Upper lobe of right lung (tissue), 1 donor: Measurements from ENCODE around the gene OR5B2. TPM values are rescaled to one million over a fixed set of nuclear protein-coding genes. Genes with fewer than 3 reads are reported as not detected.

Source experiments
- ATAC-seq: fragments of 200-7000 bp; cut with Tn5 transposase; one replicate; pipeline ENCODE4 v1.9.1; 2020; ENCODE audit warnings: mild to moderate bottlenecking, moderate library complexity
- DNase-seq: peaks from one replicate; pipeline ENCODE4 v3.0.0-alpha.2; 2020
- H3K27ac ChIP-seq: fragments of 200-600 bp; one replicate; pipeline ENCODE4 v1.8.0; 2022
- H3K27me3 ChIP-seq: fragments of 200-600 bp; one replicate; pipeline ENCODE4 v1.8.0; 2022; ENCODE audit warnings: mild to moderate bottlenecking
- H3K36me3 ChIP-seq: fragments of 200-600 bp; one replicate; pipeline ENCODE4 v1.8.0; 2022
- H3K4me1 ChIP-seq: fragments of 200-600 bp; one replicate; pipeline ENCODE4 v1.8.0; 2022
- H3K4me3 ChIP-seq: fragments of 200-600 bp; one replicate; pipeline ENCODE4 v1.8.0; 2022; ENCODE audit warnings: mild to moderate bottlenecking
- H3K9me3 ChIP-seq: fragments of 200-600 bp; one replicate; pipeline ENCODE4 v1.8.0; 2022
- CTCF ChIP-seq: fragments of 200-600 bp; IDR thresholded peaks from one replicate; pipeline ENCODE4 v1.8.0; 2022; ENCODE audit warnings: antibody characterized with exemption
- intact Hi-C: fragments of 100-400 bp; cut with DNase I; formaldehyde crosslinking; loops from one replicate; pipeline ENCODE4 v1.11.0; 2022
- total RNA-seq: library from RNA; stranded (reverse); fragmentation: NEBNext Ultra II Directional; extraction: Animal tissue kit (Norgen Biotek cat#: 25700); gene quantifications from one replicate; pipeline ENCODE4 v1.2.1, GENCODE V29; 2021
- donor health status: DM: no; HTN: yes; CAD: no; lungs with severe emphysema.

Gene OR5B2
- total RNA-seq, 1 donor from 2014 or later: not detected

DNA sequence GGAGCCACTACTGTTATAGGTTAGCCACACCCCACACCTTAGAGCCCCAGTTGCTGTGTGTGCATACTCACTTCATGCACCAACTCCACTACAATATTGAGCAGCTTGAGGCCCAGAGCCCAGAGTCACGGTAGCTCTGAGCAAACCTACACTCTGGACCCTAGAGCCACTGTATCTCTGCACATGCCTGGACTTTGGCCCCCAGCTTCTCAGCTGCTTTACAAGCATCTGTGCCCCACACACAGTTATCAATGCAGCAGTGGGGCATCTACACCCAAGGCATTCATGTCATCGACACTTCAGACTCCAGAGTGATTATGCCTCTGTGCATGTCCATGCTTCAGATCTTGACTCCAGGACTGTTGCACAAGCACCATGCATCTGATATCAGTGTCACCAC, 16.4 kb upstream of the OR5B2 start:
- ATAC-seq: no peak
- intact Hi-C loops: no loop called here
- no peak for TF ChIP-seq CTCF
- Histone ChIP-seq H3K4me1 (no peaks in the 10 kb centered on the region), H3K36me3 (no peaks in the 10 kb centered on the region), H3K4me3 (no peak overlapping the region), H3K27ac (no peak overlapping the region), H3K9me3 (no peaks in the 10 kb centered on the region), H3K27me3 (no peaks in the 10 kb centered on the region)
- no peak for DNase-seq

DNA sequence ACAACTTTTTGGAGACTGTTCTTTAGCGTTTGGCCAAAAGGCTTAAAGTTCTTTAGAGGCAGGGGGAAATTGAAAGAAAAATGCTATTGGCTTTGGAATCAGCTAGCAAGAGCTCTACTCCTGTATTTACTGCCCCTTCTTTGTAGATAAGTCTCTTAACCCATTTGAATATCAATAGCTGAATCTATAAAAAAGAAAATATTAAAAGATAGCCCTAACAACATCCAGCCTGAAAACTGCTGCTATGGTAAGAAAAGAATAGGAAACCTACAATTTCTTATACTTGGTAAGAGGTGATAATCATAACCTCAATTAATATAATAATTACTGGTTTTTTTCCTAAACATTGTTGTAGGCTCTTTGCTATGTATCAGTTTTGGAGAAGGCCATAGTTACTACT, 14.2 kb upstream of the OR5B2 start, which contains the start of gene OR5B12:
TSS of gene OR5B12 (minus strand) at position 101 of the 400 bp plus-strand sequence. CDS start 2,085 bp downstream, outside the sequence.
- no peak within 1 kb of the TSS for H3K27ac ChIP-seq

DNA sequence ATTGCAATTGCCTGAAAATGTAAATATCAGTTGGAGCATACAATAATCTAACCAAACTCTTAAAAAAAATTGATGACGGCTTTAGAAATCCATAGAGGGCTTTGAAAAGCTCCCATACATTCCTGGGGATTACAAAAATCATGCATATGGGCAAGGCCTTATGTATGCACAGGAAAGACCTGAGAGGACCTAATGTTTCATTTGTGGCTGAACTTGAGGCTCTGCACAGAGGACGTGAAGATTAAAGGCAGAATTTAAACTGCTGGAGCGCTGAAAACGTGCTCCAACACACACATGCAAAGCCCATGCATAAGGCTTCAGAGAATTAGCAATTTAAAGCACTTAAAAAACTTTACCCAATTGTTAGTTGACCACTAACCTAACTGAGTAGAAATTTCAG, 10.6 kb upstream of the OR5B2 start:
- H3K27ac ChIP-seq: no peak overlapping the region
- no peak for DNase-seq
- ATAC-seq: no peak
- H3K4me1 ChIP-seq: no peaks in the 10 kb centered on the region
- H3K4me3 ChIP-seq: no peak overlapping the region
- no peak for TF ChIP-seq CTCF
- H3K9me3 ChIP-seq: no peaks in the 10 kb centered on the region
- no peaks in the 10 kb centered on the region for H3K36me3 ChIP-seq
- intact Hi-C loops: no loop called here
- no peaks in the 10 kb centered on the region for H3K27me3 ChIP-seq

More for the DNA sequence above, 14.2 kb upstream of the OR5B2 start, which contains the start of gene OR5B12:
- H3K4me3 ChIP-seq: no peak within 1 kb of the TSS
- no peak for TF ChIP-seq CTCF
- no peaks in the 10 kb centered on the region for H3K9me3 ChIP-seq
- H3K4me1 ChIP-seq: no peaks in the 10 kb centered on the region
- intact Hi-C loops: no loop called here
- no peaks in the 10 kb centered on the region for H3K27me3 ChIP-seq
- no peak for DNase-seq
- ATAC-seq: no peak
- no peaks in the 10 kb centered on the region for H3K36me3 ChIP-seq

DNA sequence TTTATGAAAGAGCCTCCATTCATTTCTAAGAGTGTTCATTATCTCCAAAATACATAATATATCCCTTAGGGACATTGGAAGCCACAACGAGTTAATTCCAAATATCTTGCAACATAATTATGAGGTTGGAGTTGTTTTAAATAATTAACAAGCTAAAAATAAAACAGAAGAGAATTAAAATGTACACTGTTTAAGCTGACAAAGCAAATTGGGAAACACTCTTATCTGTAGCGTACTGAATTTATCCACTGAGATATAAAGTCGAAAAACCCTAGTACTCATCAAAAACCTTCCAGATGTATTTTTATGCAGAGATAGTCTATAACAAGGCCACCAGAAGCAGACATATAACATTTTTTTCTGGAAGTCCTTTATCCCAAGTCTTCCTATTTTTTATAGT, 6.3 kb upstream of the OR5B2 start:
- H3K9me3 ChIP-seq: no peaks in the 10 kb centered on the region
- DNase-seq: no peak
- no peak overlapping the region for H3K4me3 ChIP-seq
- ATAC-seq: no peak
- no peaks in the 10 kb centered on the region for H3K4me1 ChIP-seq
- intact Hi-C loops: no loop called here
- no peak overlapping the region for H3K27ac ChIP-seq
- no peaks in the 10 kb centered on the region for H3K36me3 ChIP-seq
- no peaks in the 10 kb centered on the region for H3K27me3 ChIP-seq
- no peak for TF ChIP-seq CTCF

GRCh38 chr11:58433638-58434203, 5.8 kb upstream of the OR5B2 start:
- Histone ChIP-seq H3K9me3 (no peaks in the 10 kb centered on the region), H3K4me3 (no peak overlapping the region), H3K36me3 (no peaks in the 10 kb centered on the region), H3K27ac (no peak overlapping the region), H3K27me3 (no peaks in the 10 kb centered on the region), H3K4me1 (no peaks in the 10 kb centered on the region)
- intact Hi-C loops: no loop called here
- TF ChIP-seq CTCF: no peak
- DNase-seq: no peak
- ATAC-seq: no peak

DNA sequence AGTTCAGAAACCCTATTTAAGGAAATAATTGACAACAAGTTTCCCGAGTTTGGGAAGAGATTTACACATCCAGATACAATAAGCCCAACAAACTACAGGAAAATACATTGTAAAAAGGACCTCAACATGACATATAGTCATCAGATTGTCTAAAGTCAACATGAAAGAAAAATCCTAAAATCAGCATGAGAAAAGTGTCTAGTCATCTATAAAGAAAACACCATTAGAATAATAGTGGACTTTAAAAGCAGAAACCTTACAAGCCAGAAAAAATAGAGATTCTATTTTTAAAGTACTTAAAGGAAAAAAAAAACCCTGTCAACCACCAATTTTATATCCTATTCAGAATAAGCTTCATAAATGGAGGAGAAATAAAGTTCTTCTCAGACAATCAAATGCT, 1.4 kb upstream of the OR5B2 start:
- no peaks in the 10 kb centered on the region for H3K36me3 ChIP-seq
- DNase-seq (no peak), ATAC-seq (no peak)
- H3K9me3 ChIP-seq: no peaks in the 10 kb centered on the region
- no peak overlapping the region for H3K27ac ChIP-seq
- intact Hi-C loops: no loop called here
- no peak overlapping the region for H3K4me3 ChIP-seq
- no peak for TF ChIP-seq CTCF
- no peaks in the 10 kb centered on the region for H3K4me1 ChIP-seq
- no peaks in the 10 kb centered on the region for H3K27me3 ChIP-seq
